Motor neuron (in vitro differentiated cells): ENCODE measurements around the gene MACROD2. TPM values are rescaled to one million over a fixed set of nuclear protein-coding genes. Genes with fewer than 3 reads are reported as not detected.

Source experiments
- ATAC-seq, 8 experiments: fragments of 200-7000 bp; cut with Tn5 transposase; replicated peaks in 6 of 8; 2 replicates each; pipeline ENCODE4 v1.8.0; 2021; ENCODE audit warnings: mild to moderate bottlenecking in 8 of 8, moderate library complexity in 8 of 8
- H3K27ac ChIP-seq, 2 donors: fragments of 250-450 bp; sonication (Bioruptor Pico); 2 replicates each; pipeline ENCODE4 v1.9.0; 2021; ENCODE audit warnings: antibody characterized with exemption in 2 of 2, mild to moderate bottlenecking in 2 of 2, moderate library complexity in 1 of 2
- H3K4me1 ChIP-seq, 2 donors: fragments of 250-450 bp; sonication (Bioruptor Pico); replicated peaks in 1 of 2; 2 replicates each; pipeline ENCODE4 v1.6.1; 2021; ENCODE audit warnings: antibody characterized with exemption in 2 of 2, mild to moderate bottlenecking in 2 of 2, moderate library complexity in 1 of 2
- H3K4me3 ChIP-seq, 5 donors: fragments of 250-450 bp; sonication (Bioruptor Pico); 2 replicates each; pipeline ENCODE4 v1.9.0; 2021; ENCODE audit warnings: antibody characterized with exemption in 5 of 5, mild to moderate bottlenecking in 5 of 5, moderate library complexity in 4 of 5
- WGBS, 10 experiments: fragments of 450-650 bp; shearing (Covaris generic); methylation state at CpG; one replicate each; pipeline ENCODE4 v1.0.0; 2022; 5-methylcytosine and 5-hydroxymethylcytosine counted together
- in situ Hi-C, 9 experiments: fragments of 400-800 bp; cut with MboI; loops; one replicate each; pipeline ENCODE4 v1.15.0; 2021; ENCODE audit warnings: low sequenced_read_pairs in 9 of 9, low pct_unique_long_range_greater_than_20kb in 2 of 9; ENCODE audit not compliant: unreplicated experiment in 9 of 9
- total RNA-seq, 8 experiments: library from RNA; unstranded; fragments of 300-600 nt; gene quantifications; 2 replicates each; pipeline versions ENCODE4 v1.2.3 to v1.2.4, GENCODE V29; 2022

MACROD2 gene
- total RNA-seq, 8 experiments from 2014 or later: 4.3 to 24.9 (median 10.4) TPM

- no peak for ATAC-seq
- WGBS, 10 experiments: 0 to 67% (median 62%) methylated on average over 1 of the region's 1 CpG; no CpG with 5 or more reads in 5 of the 10 experiments
- Histone ChIP-seq H3K4me3 (no peak overlapping the region), H3K4me1 (peaks cover 3 to 5% of the 10 kb centered on the region in 2 donors), H3K27ac (no peak overlapping the region)
- in situ Hi-C loops: no loop called here
These were observed 888.0 kb downstream of the MACROD2 start for GRCh38 chr20:14883324-14883723.

GRCh38 chr20:14885661-14886060 is 890.3 kb downstream of the MACROD2 start:
- no peak overlapping the region for H3K4me3 ChIP-seq
- peaks cover 0 to 6% of the 10 kb centered on the region in 2 donors for H3K4me1 ChIP-seq
- WGBS, 10 experiments: 57 to 100% (median 100%) methylated on average over 1 of the region's 1 CpG
- ATAC-seq: no peak
- H3K27ac ChIP-seq: no peak overlapping the region
- in situ Hi-C loops: no loop called here

DNA sequence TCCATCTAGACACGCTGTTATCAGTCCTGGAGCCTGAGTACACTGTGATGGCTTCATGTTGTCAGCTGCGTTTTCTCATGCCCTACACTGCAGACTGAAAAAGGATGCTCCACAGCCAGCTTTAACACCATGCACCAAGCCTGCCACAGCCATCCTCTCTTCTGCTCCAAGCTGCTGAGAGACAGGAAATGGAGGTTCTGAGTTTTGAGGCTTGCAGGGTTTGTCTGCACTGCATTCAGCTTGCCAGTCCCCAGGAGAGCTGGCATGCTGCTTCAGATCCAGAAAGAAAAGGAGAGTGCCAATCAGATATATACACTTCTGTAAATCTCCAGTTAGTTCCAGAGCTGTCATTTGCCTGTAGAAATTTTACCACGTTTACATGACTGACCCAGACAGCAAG is 892.8 kb downstream of the MACROD2 start:
- ATAC-seq: peak in 3 of 8 experiments; percentile 19 to 36 (median 21)
- Histone ChIP-seq H3K4me3 (no peak overlapping the region), H3K4me1 (peaks cover 0 to 6% of the 10 kb centered on the region in 2 donors), H3K27ac (no peak overlapping the region)
- 74 to 100% (median 78%) methylated on average over 1 to 3 of the region's 3 CpGs; no CpG with 5 or more reads in 5 of the 10 experiments for WGBS, 10 experiments
- in situ Hi-C loops: no loop called here

- Histone ChIP-seq H3K4me3 (no peak overlapping the region), H3K4me1 (peaks cover 0 to 6% of the 10 kb centered on the region in 2 donors), H3K27ac (no peak overlapping the region)
- in situ Hi-C loops: no loop called here
- no peak for ATAC-seq
- 40 to 98% (median 77%) methylated on average over 2 to 5 of the region's 5 CpGs for WGBS, 10 experiments
These were observed 894.4 kb downstream of the MACROD2 start for GRCh38 chr20:14889496-14890255.

- in situ Hi-C loops: no loop called here
- no peak for ATAC-seq
- H3K27ac ChIP-seq: no peak overlapping the region
- peaks cover 0 to 6% of the 10 kb centered on the region in 2 donors for H3K4me1 ChIP-seq
- H3K4me3 ChIP-seq: no peak overlapping the region
These were observed 895.4 kb downstream of the MACROD2 start for GRCh38 chr20:14890713-14891112.

- WGBS, 10 experiments: 38 to 100% (median 86%) methylated on average over 2 to 4 of the region's 4 CpGs
- Histone ChIP-seq H3K4me1 (peaks cover 0 to 6% of the 10 kb centered on the region in 2 donors), H3K27ac (no peak overlapping the region), H3K4me3 (no peak overlapping the region)
- ATAC-seq: no peak
- in situ Hi-C loops: no loop called here
These were observed 897.5 kb downstream of the MACROD2 start for GRCh38 chr20:14892782-14893181.

DNA sequence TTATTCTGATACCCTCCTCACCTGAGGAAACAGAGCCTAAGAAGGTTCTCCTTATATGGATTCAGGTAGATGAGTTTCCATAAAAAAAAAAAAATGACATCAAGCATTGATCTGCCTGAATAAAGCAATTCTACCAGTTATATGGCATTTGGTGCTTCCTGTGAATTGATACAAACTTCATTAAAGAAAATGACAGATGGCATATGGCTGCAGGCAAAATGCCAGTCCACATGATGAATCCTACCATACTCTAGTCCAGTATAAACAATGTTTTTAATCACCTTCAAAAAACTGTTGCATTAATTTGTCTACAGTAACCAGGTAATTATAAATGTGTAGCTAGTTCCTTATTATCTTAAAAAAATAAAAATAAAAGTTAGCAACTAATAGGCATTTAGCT is 901.3 kb downstream of the MACROD2 start:
- H3K4me1 ChIP-seq: no peaks in the 10 kb centered on the region
- in situ Hi-C loops: no loop called here
- H3K27ac ChIP-seq: no peak overlapping the region
- ATAC-seq: no peak
- no peak overlapping the region for H3K4me3 ChIP-seq

- WGBS, 10 experiments: 46 to 88% (median 83%) methylated on average over 1 of the region's 1 CpG; no CpG with 5 or more reads in 5 of the 10 experiments
- Histone ChIP-seq H3K4me3 (no peak overlapping the region), H3K4me1 (no peaks in the 10 kb centered on the region), H3K27ac (no peak overlapping the region)
- no peak for ATAC-seq
- in situ Hi-C loops: no loop called here
These were observed 902.3 kb downstream of the MACROD2 start for GRCh38 chr20:14897608-14898007.

- peaks cover 0 to 4% of the 10 kb centered on the region in 2 donors for H3K4me1 ChIP-seq
- no peak overlapping the region for H3K27ac ChIP-seq
- no peak for ATAC-seq
- in situ Hi-C loops: no loop called here
- 10 to 100% (median 79%) methylated on average over 1 to 3 of the region's 4 CpGs for WGBS, 10 experiments
- H3K4me3 ChIP-seq: no peak overlapping the region
These were observed 907.2 kb downstream of the MACROD2 start for GRCh38 chr20:14902432-14903089.

DNA sequence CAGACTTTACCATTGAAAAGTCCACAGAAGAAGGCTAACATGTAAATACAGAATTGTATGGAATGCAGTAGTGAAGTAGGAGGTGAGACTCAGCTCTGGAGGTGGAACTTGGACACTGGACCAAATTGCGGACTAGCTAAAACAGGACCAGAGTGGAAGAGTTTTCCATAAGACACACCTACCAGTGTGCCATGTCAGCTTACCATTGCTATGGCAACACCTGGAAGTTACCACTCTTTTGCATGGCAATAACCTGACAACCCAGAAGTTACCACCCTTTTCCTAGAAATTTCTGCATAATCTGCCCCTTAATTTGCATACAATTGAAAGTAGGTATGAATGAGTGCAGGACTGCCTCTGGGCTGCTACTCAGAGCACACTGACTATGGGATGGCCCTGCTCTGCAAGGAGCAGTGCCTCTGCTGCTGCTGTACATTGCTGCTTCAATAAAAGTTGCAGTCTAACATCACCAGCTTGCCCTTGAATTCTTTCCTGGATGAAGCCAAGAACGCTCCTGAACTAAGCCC is 911.7 kb downstream of the MACROD2 start:
- Histone ChIP-seq H3K4me3 (no peak overlapping the region), H3K4me1 (peaks cover 0 to 4% of the 10 kb centered on the region in 2 donors), H3K27ac (no peak overlapping the region)
- in situ Hi-C loops: no loop called here
- WGBS, 10 experiments: 50 to 100% (median 78%) methylated on average over 1 to 2 of the region's 2 CpGs; no CpG with 5 or more reads in 1 of the 10 experiments
- ATAC-seq: peak in 3 of 8 experiments; percentile 91 to 94 (median 94)

DNA sequence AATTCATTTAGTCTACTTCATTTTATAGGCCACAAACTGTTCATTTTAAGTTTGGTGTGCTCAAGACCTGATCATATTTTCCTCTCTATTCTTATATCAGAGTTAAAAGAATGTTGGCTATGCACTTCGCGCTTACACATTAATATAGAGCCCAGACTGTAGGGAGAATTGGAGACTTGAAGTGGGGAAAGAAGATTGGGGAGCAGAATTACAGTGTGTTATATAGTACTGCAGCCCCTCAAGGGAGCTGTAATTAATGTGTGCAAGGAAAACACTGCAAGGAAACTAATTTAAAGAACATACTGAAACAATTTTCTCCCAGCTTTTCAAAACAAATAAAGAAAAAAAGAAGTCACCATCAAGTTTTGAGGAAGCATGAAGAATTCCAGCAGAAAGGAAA is 914.8 kb downstream of the MACROD2 start:
- Histone ChIP-seq H3K27ac (no peak overlapping the region), H3K4me3 (no peak overlapping the region), H3K4me1 (peaks cover 0 to 4% of the 10 kb centered on the region in 2 donors)
- ATAC-seq: no peak
- WGBS, 10 experiments: 33 to 100% (median 93%) methylated on average over 1 to 2 of the region's 2 CpGs; no CpG with 5 or more reads in 1 of the 10 experiments
- in situ Hi-C loops: no loop called here

- 80 to 100% (median 91%) methylated on average over 2 to 6 of the region's 6 CpGs for WGBS, 10 experiments
- in situ Hi-C loops: no loop called here
- ATAC-seq: no peak
- Histone ChIP-seq H3K4me1 (no peaks in the 10 kb centered on the region), H3K4me3 (no peak overlapping the region), H3K27ac (no peak overlapping the region)
These were observed 918.7 kb downstream of the MACROD2 start for GRCh38 chr20:14913896-14914620.

- peaks cover 0 to 3% of the 10 kb centered on the region in 2 donors for H3K4me1 ChIP-seq
- H3K27ac ChIP-seq: no peak overlapping the region
- no peak overlapping the region for H3K4me3 ChIP-seq
- 33 to 100% (median 77%) methylated on average over 1 to 2 of the region's 2 CpGs for WGBS, 10 experiments
- no peak for ATAC-seq
- in situ Hi-C loops: no loop called here
These were observed 919.3 kb downstream of the MACROD2 start for GRCh38 chr20:14914633-14915032.
